HepG2 (cell line): ENCODE measurements around the gene ASL. TPM values are rescaled to one million over a fixed set of nuclear protein-coding genes. Genes with fewer than 3 reads are reported as not detected.

ENCODE experiments used
- ATAC-seq: fragments of 200-7000 bp; cut with Tn5 transposase; 3 replicates; pipeline ENCODE4 v1.9.1; 2020; ENCODE audit warnings: mild to moderate bottlenecking, moderate library complexity
- BruUV-seq: library from RNA; stranded (reverse); fragments of 400-500 nt; replicated peaks from 2 replicates; lab custom pipeline; 2021; lab: Mats Ljungman, UMichigan
- CTCF ChIA-PET: fragments of 300-600 bp; formaldehyde crosslinking; extraction: SDS; loops from one replicate; lab custom pipeline; 2021; ENCODE audit warnings: low total read pairs, inconsistent platforms, low intra/inter-chr PET ratio; lab: Yijun Ruan, JAX
- POLR2A ChIA-PET: fragments of 350-600 bp; sonication (Branson Sonifier 250); formaldehyde crosslinking; loops from one replicate; lab custom pipeline; 2020; ENCODE audit warnings: antibody characterized with exemption, inconsistent platforms; lab: Yijun Ruan, JAX
- DNase-seq: peaks from one replicate; pipeline ENCODE4 v3.0.0-alpha.2; 2015; ENCODE audit warnings: low spot score
- FAIRE-seq: peaks from 3 replicates; lab custom pipeline; 2011; peaks lifted over from hg19 to GRCh38; lab: Jason Lieb, UNC
- H2AFZ ChIP-seq: one replicate; pipeline ENCODE4 v1.6.1; 2011; ENCODE audit warnings: low read length, inconsistent platforms
- H3K27ac ChIP-seq: fragments of 300-600 bp; 3 replicates; pipeline ENCODE4 v1.8.0; 2011; ENCODE audit warnings: mixed run types, mild to moderate bottlenecking, mixed read lengths, low read length, inconsistent platforms; ENCODE audit not compliant: insufficient read depth; ENCODE audit errors: extremely low read length
- H3K27me3 ChIP-seq, 2 experiments: fragments of 200-600 bp in 1 of 2; 2 replicates in 1 of 2; 3 replicates in 1 of 2; pipeline versions ENCODE4 v1.6.0 to v1.8.0; 2011; ENCODE audit warnings: low read length in 2 of 2, mild to moderate bottlenecking in 2 of 2, moderate library complexity in 2 of 2, inconsistent platforms in 1 of 2; ENCODE audit not compliant: insufficient read depth in 2 of 2, control insufficient read depth in 1 of 2
- H3K36me3 ChIP-seq, 2 experiments: fragments of 200-600 bp in 1 of 2; replicated peaks in 1 of 2; 2 replicates in 1 of 2; 3 replicates in 1 of 2; pipeline versions ENCODE4 v1.5.1 to v1.8.0; 2011; ENCODE audit warnings: low read length in 2 of 2, inconsistent platforms in 1 of 2; ENCODE audit not compliant: insufficient read depth in 2 of 2, control insufficient read depth in 1 of 2
- H3K4me1 ChIP-seq: 2 replicates; pipeline ENCODE4 v1.5.1; 2012; ENCODE audit warnings: low read length, inconsistent platforms; ENCODE audit not compliant: insufficient read depth
- H3K4me2 ChIP-seq: 2 replicates; pipeline ENCODE4 v1.6.0; 2011; ENCODE audit warnings: low read depth, low read length, inconsistent platforms
- H3K4me3 ChIP-seq, 3 experiments: fragments of 200-600 bp in 1 of 3; sonication (generic), shearing (Covaris generic) in 1 of 3; replicated peaks in 1 of 3; 2 replicates each; pipeline ENCODE4 v1.5.1; 2011 to 2016; ENCODE audit warnings: low read length in 3 of 3, inconsistent platforms in 2 of 3, low read depth in 2 of 3, mild to moderate bottlenecking in 2 of 3, control low read depth in 1 of 3, mixed read lengths in 1 of 3; ENCODE audit not compliant: insufficient read depth in 1 of 3
- H3K79me2 ChIP-seq: one replicate; pipeline ENCODE4 v1.6.1; 2011; ENCODE audit warnings: low read length, inconsistent platforms; ENCODE audit not compliant: insufficient read depth
- H3K9ac ChIP-seq: 2 replicates; pipeline ENCODE4 v1.6.0; 2011; ENCODE audit warnings: mild to moderate bottlenecking, low read depth, low read length, inconsistent platforms; ENCODE audit not compliant: insufficient read depth
- H3K9me3 ChIP-seq: 2 replicates; pipeline ENCODE4 v1.5.1; 2012; ENCODE audit warnings: mild to moderate bottlenecking, low read length
- H4K20me1 ChIP-seq: 2 replicates; pipeline ENCODE4 v1.6.0; 2011; ENCODE audit warnings: inconsistent platforms, mild to moderate bottlenecking, low read length, moderate library complexity; ENCODE audit not compliant: insufficient read depth
- CREBL2 ChIP-seq: sonication (generic); formaldehyde crosslinking; IDR thresholded peaks from 2 replicates; pipeline ENCODE4 v1.8.1; 2023; ENCODE audit warnings: missing genetic modification reagents, mild to moderate bottlenecking, borderline replicate concordance
- EP300 ChIP-seq, 3 experiments: sonication (generic) in 1 of 3; formaldehyde crosslinking in 1 of 3; IDR thresholded peaks; 2 replicates each; pipeline versions ENCODE4 v1.5.1 to v1.6.1; 2011 to 2020; ENCODE audit warnings: low read depth in 2 of 3, low read length in 2 of 3, borderline replicate concordance in 1 of 3, improper control_type of control experiment in 1 of 3, mild to moderate bottlenecking in 1 of 3, missing genetic modification reagents in 1 of 3, moderate library complexity in 1 of 3
- HNF4G ChIP-seq, 2 experiments: sonication (generic) in 1 of 2; formaldehyde crosslinking in 1 of 2; IDR thresholded peaks; 2 replicates each; pipeline versions ENCODE4 v1.4.0 to v1.6.1; 2011 to 2020; ENCODE audit warnings: borderline replicate concordance in 2 of 2, low read depth in 2 of 2, mild to moderate bottlenecking in 2 of 2, low read length in 1 of 2, missing genetic modification reagents in 1 of 2, moderate library complexity in 1 of 2
- ISX ChIP-seq: sonication (generic); formaldehyde crosslinking; conservative IDR thresholded peaks from 2 replicates; pipeline ENCODE4 v1.5.0; 2020; ENCODE audit warnings: missing genetic modification reagents
- MAX ChIP-seq: IDR thresholded peaks from 2 replicates; pipeline ENCODE4 v1.6.1; 2012; ENCODE audit warnings: inconsistent platforms
- SOX5 ChIP-seq: IDR thresholded peaks from 2 replicates; pipeline ENCODE4 v1.6.1; 2016; ENCODE audit warnings: borderline replicate concordance
- THYN1 ChIP-seq: sonication (generic); formaldehyde crosslinking; IDR thresholded peaks from 2 replicates; pipeline ENCODE4 v1.8.1; 2023; ENCODE audit warnings: low read depth, mild to moderate bottlenecking, moderate library complexity, missing genetic modification reagents, borderline replicate concordance
- TRAFD1 ChIP-seq: sonication (generic); formaldehyde crosslinking; IDR thresholded peaks from 2 replicates; pipeline ENCODE4 v1.5.1; 2020; ENCODE audit warnings: missing genetic modification reagents, mild to moderate bottlenecking, borderline replicate concordance
- YEATS2 ChIP-seq: sonication (generic); formaldehyde crosslinking; IDR thresholded peaks from 2 replicates; pipeline ENCODE4 v1.4.0; 2020; ENCODE audit warnings: missing genetic modification reagents, borderline replicate concordance
- ZBTB10 ChIP-seq: sonication (generic); formaldehyde crosslinking; IDR thresholded peaks from 2 replicates; pipeline ENCODE4 v1.4.0; 2020; ENCODE audit warnings: missing genetic modification reagents, borderline replicate concordance
- ZFY ChIP-seq: sonication (generic); formaldehyde crosslinking; IDR thresholded peaks from 2 replicates; pipeline ENCODE4 v1.4.0; 2020; ENCODE audit warnings: missing genetic modification reagents
- ZNF547 ChIP-seq: sonication (generic); formaldehyde crosslinking; IDR thresholded peaks from 2 replicates; pipeline ENCODE4 v1.5.1; 2020; ENCODE audit warnings: mild to moderate bottlenecking, missing genetic modification reagents
- ZNF710 ChIP-seq: sonication (generic); formaldehyde crosslinking; IDR thresholded peaks from 2 replicates; pipeline ENCODE4 v1.5.0; 2020; ENCODE audit warnings: mild to moderate bottlenecking, missing genetic modification reagents, borderline replicate concordance
- WGBS: methylation state at CpG from one replicate; pipeline ENCODE4 v1.1.6; 2017; ENCODE audit warnings: low lambda C conversion rate; 5-methylcytosine and 5-hydroxymethylcytosine counted together
- in situ Hi-C: cut with HindIII; loops from 2 replicates; pipeline ENCODE4 v1.10.0; 2017; ENCODE audit warnings: low pct_unique_long_range_greater_than_20kb; ENCODE audit not compliant: extremely low pct_ligation_motif_present
- intact Hi-C: fragments of 100-400 bp; cut with micrococcal nuclease; formaldehyde crosslinking; loops from one replicate; pipeline ENCODE4 v1.10.0; 2022; ENCODE audit not compliant: unreplicated experiment
- polyA plus RNA-seq, 8 experiments: library from polyadenylated mRNA; depleted of rRNA in 3 of 8; stranded (reverse) in 7 of 8; unstranded in 1 of 8; fragments of >200 nt; fragmentation: Illumina TruSeq in 4 of 8; extraction: Trizol in 4 of 8; gene quantifications; 2 replicates each; pipeline versions ENCODE4 v1.2.1 to v1.2.3, GENCODE V29; 2011 to 2016; ENCODE audit warnings: low read depth in 4 of 8, missing spikeins in 1 of 8, mixed read lengths in 1 of 8; ENCODE audit not compliant: insufficient read depth in 1 of 8
- total RNA-seq, 5 experiments: library from RNA; depleted of rRNA; stranded (reverse); fragments of >200 nt; fragmentation: Illumina TruSeq; extraction: Trizol; gene quantifications; 2 replicates each; pipeline ENCODE4 v1.2.3, GENCODE V29; 2016; ENCODE audit warnings: low read depth in 1 of 5

ASL gene
- total and polyA plus RNA-seq, 2 of the 13 experiments (the other 11 are each of a cell fraction or from before 2014, with no cell fraction given), result 71.4 to 96.5 TPM

GRCh38 chr7:66076462-66077329, 1.1 kb downstream of the ASL start (continued):
- no peak for TF ChIP-seq TRAFD1 (CRISPR knock-in tag)
- peak; percentile 25; the same call in 1 of the 2 replicates for TF ChIP-seq MAX
- no peak for TF ChIP-seq YEATS2 (CRISPR knock-in tag)
- no peak for TF ChIP-seq CREBL2
- TF ChIP-seq ZNF710, result no peak

- Histone ChIP-seq H3K27me3 (peaks cover 0 to 3% of the 10 kb centered on the region in 2 experiments; a peak in 1 of 5 replicates), H3K9me3 (no peaks in the 10 kb centered on the region), H3K36me3 (peaks cover 11 to 26% of the 10 kb centered on the region in 2 experiments; a peak in 4 of 5 replicates), H2AFZ (no peak overlapping the region), H3K4me2 (no peak overlapping the region), H4K20me1 (no peaks in the 10 kb centered on the region), H3K9ac (no peak overlapping the region), H3K79me2 (peaks cover 13% of the 10 kb centered on the region), H3K4me1 (peaks cover 21% of the 10 kb centered on the region), H3K4me3 (no peak overlapping the region), H3K27ac (no peak overlapping the region)
- in situ Hi-C loops (no loop called here), intact Hi-C loops (loop anchor here (5.0 kb wide), 1 partner anchor 34 kb away; the partner anchor contains the start of gene CRCP)
- no peak for DNase-seq
- no TSS peak for BruUV-seq
- ATAC-seq, result no peak
- CTCF ChIA-PET, result no interaction called here
- POLR2A ChIA-PET, result interaction anchor here (1.0 to 2.1 kb wide), 2 partner anchors 8 to 37 kb away, joined by 3 to 8 read pairs; partner anchors contain the start of gene CRCP
- FAIRE-seq, result no peak
- 83% methylated on average over 2 of the region's 5 CpGs for WGBS
- TF ChIP-seq HNF4G (IDR thresholded peaks at IDR 0.05; ENCODE audit: borderline replicate concordance, low read depth, low read length) (no peak), HNF4G (CRISPR knock-in tag; IDR thresholded peaks at IDR 0.05; ENCODE audit: borderline replicate concordance, low read depth) (no peak), ZBTB10 (no peak), EP300 (IDR thresholded peaks at IDR 0.05; ENCODE audit: low read depth in 2 of 2, low read length in 2 of 2) (no peak), EP300 (CRISPR knock-in tag; IDR thresholded peaks at IDR 0.05; ENCODE audit: borderline replicate concordance) (no peak), THYN1 (CRISPR knock-in tag) (no peak), ZFY (CRISPR knock-in tag) (no peak), SOX5 (no peak), ZNF547 (CRISPR knock-in tag) (no peak), ISX (CRISPR knock-in tag) (no peak)
Measured at GRCh38 chr7:66078067-66078466, 2.4 kb downstream of the ASL start.
